Measurements from ENCODE around the gene ERBB4.
A peak's percentile ranks its signal among the peaks of the same experiment; 100 is the strongest.

ERBB4 gene

GRCh38 chr2:212428681-212429478 is 109.7 kb downstream of the ERBB4 start:
- no peak for DNase-seq (ENCODE audit: low spot score)

GRCh38 chr2:212427638-212428037 is 111.0 kb downstream of the ERBB4 start:
- DNase-seq (ENCODE audit: low spot score) = no peak

- no peak for DNase-seq (ENCODE audit: low spot score)
Observed at GRCh38 chr2:212426637-212427412, 111.8 kb downstream of the ERBB4 start.

- DNase-seq (ENCODE audit: low spot score) = no peak
Observed at GRCh38 chr2:212424082-212424481, 114.5 kb downstream of the ERBB4 start.

GRCh38 chr2:212423089-212423488 is 115.5 kb downstream of the ERBB4 start:
- no peak for DNase-seq (ENCODE audit: low spot score)

GRCh38 chr2:212421556-212422334 is 116.9 kb downstream of the ERBB4 start:
- peak; percentile 49 for DNase-seq (ENCODE audit: low spot score)

- DNase-seq (ENCODE audit: low spot score) = no peak
Observed at GRCh38 chr2:212416086-212416485, 122.5 kb downstream of the ERBB4 start.

GRCh38 chr2:212414767-212415211 is 123.8 kb downstream of the ERBB4 start:
- peak; percentile 48 for DNase-seq (ENCODE audit: low spot score)

GRCh38 chr2:212409560-212409959 is 129.0 kb downstream of the ERBB4 start:
- DNase-seq (ENCODE audit: low spot score) = no peak

- DNase-seq (ENCODE audit: low spot score) = no peak
Observed at GRCh38 chr2:212408524-212408923, 130.1 kb downstream of the ERBB4 start.

- DNase-seq (ENCODE audit: low spot score) = no peak
Observed at GRCh38 chr2:212406716-212407115, 131.9 kb downstream of the ERBB4 start.

- no peak for DNase-seq (ENCODE audit: low spot score)
Observed at GRCh38 chr2:212402316-212402715, 136.3 kb downstream of the ERBB4 start.

- DNase-seq (ENCODE audit: low spot score) = no peak
Observed at GRCh38 chr2:212398316-212398715, 140.3 kb downstream of the ERBB4 start.

GRCh38 chr2:212392544-212392943 is 146.1 kb downstream of the ERBB4 start:
- no peak for DNase-seq (ENCODE audit: low spot score)

GRCh38 chr2:212392043-212392442 is 146.6 kb downstream of the ERBB4 start:
- DNase-seq (ENCODE audit: low spot score) = peak; percentile 34

GRCh38 chr2:212387146-212387545 is 151.5 kb downstream of the ERBB4 start:
- DNase-seq (ENCODE audit: low spot score) = no peak

- DNase-seq (ENCODE audit: low spot score) = no peak
Observed at GRCh38 chr2:212385241-212385640, 153.4 kb downstream of the ERBB4 start.

- no peak for DNase-seq (ENCODE audit: low spot score)
Observed at GRCh38 chr2:212384027-212384426, 154.6 kb downstream of the ERBB4 start.

- no peak for DNase-seq (ENCODE audit: low spot score)
Observed at GRCh38 chr2:212381428-212382102, 157.0 kb downstream of the ERBB4 start.

GRCh38 chr2:212379103-212379502 is 159.5 kb downstream of the ERBB4 start:
- DNase-seq (ENCODE audit: low spot score) = no peak

GRCh38 chr2:212367431-212367830 is 171.2 kb downstream of the ERBB4 start:
- no peak for DNase-seq (ENCODE audit: low spot score)
